K562 (cell line): ENCODE results near the gene RYR1. TPM values are rescaled to one million over a fixed set of nuclear protein-coding genes. Genes with fewer than 3 reads are reported as not detected.

Source experiments
- CBX8 ChIP-seq: fragments of 200-600 bp; sonication (generic); IDR thresholded peaks from 2 replicates; pipeline ENCODE4 v1.6.1; 2012; ENCODE audit warnings: borderline replicate concordance, mixed run types, low read depth, mild to moderate bottlenecking, moderate library complexity, mixed read lengths, low read length, control low read depth, inconsistent platforms; ENCODE audit not compliant: poor library complexity, severe bottlenecking; ENCODE audit errors: extremely low read depth
- CHD1 ChIP-seq: fragments of 200-600 bp; sonication (generic); IDR thresholded peaks from one replicate; pipeline ENCODE4 v1.6.1; 2012; ENCODE audit warnings: mild to moderate bottlenecking, moderate library complexity, low read length, inconsistent platforms
- EHMT2 ChIP-seq: fragments of 450-650 bp; IDR thresholded peaks from 2 replicates; pipeline ENCODE4 v1.6.1; 2018; ENCODE audit warnings: antibody characterized with exemption
- FIP1L1 ChIP-seq: fragments of 200-400 bp; formaldehyde crosslinking; IDR thresholded peaks from 2 replicates; pipeline ENCODE4 v1.6.1; 2018; ENCODE audit warnings: mild to moderate bottlenecking, low read depth, low read length; ENCODE audit not compliant: poor library complexity, severe bottlenecking
- NCOA4 ChIP-seq: fragments of 450-650 bp; IDR thresholded peaks from 2 replicates; pipeline ENCODE4 v1.6.1; 2018; ENCODE audit warnings: mild to moderate bottlenecking; ENCODE audit not compliant: partially characterized antibody
- NELFE ChIP-seq: IDR thresholded peaks from 2 replicates; pipeline ENCODE4 v1.6.1; 2011; ENCODE audit warnings: mild to moderate bottlenecking; ENCODE audit not compliant: insufficient read depth, insufficient read length
- NONO ChIP-seq, 2 experiments: fragments of 200-400 bp in 1 of 2; fragments of 450-650 bp in 1 of 2; formaldehyde crosslinking in 1 of 2; IDR thresholded peaks; 2 replicates each; pipeline ENCODE4 v1.6.1; 2017; ENCODE audit warnings: low read depth in 2 of 2, mild to moderate bottlenecking in 2 of 2, moderate library complexity in 2 of 2, low read length in 1 of 2
- PHF21A ChIP-seq: fragments of 450-650 bp; IDR thresholded peaks from 2 replicates; pipeline ENCODE4 v1.6.1; 2017; ENCODE audit warnings: low read depth, borderline replicate concordance
- PTBP1 ChIP-seq: fragments of 200-400 bp; formaldehyde crosslinking; IDR thresholded peaks from 2 replicates; pipeline ENCODE4 v1.6.1; 2017; ENCODE audit warnings: low read depth, low read length
- RAD21 ChIP-seq, 2 experiments: fragments of 250-450 bp in 1 of 2; fragments of 450-650 bp in 1 of 2; sonication (Bioruptor Pico) in 1 of 2; formaldehyde crosslinking in 1 of 2; IDR thresholded peaks in 1 of 2; conservative IDR thresholded peaks in 1 of 2; 2 replicates each; pipeline versions ENCODE4 v1.4.0 to v1.8.0; 2020 to 2022; ENCODE audit warnings: mild to moderate bottlenecking in 2 of 2, moderate library complexity in 1 of 2
- RUNX1 ChIP-seq: sonication (generic); IDR thresholded peaks from 2 replicates; pipeline ENCODE4 v1.6.1; 2016; ENCODE audit warnings: antibody characterized with exemption, low read depth
- SMAD3 ChIP-seq: fragments of 450-650 bp; formaldehyde crosslinking; conservative IDR thresholded peaks from 2 replicates; pipeline ENCODE4 v1.4.0; 2020; ENCODE audit warnings: mild to moderate bottlenecking
- STAT5A ChIP-seq: IDR thresholded peaks from 2 replicates; pipeline ENCODE4 v1.6.1; 2012; ENCODE audit warnings: low read length, inconsistent platforms, borderline replicate concordance
- TRIM24 ChIP-seq, 2 experiments: fragments of 450-650 bp; IDR thresholded peaks; 2 replicates each; pipeline ENCODE4 v1.6.1; 2016
- YBX1 ChIP-seq: fragments of 450-650 bp; IDR thresholded peaks from 2 replicates; pipeline ENCODE4 v1.7.1; 2016; ENCODE audit warnings: mild to moderate bottlenecking
- ZBTB8A ChIP-seq: fragments of 450-650 bp; IDR thresholded peaks from 2 replicates; pipeline ENCODE4 v1.6.1; 2018; ENCODE audit warnings: mild to moderate bottlenecking, moderate library complexity; ENCODE audit not compliant: partially characterized antibody
- ZNF717 ChIP-seq: fragments of 250-450 bp; sonication (Bioruptor Pico); IDR thresholded peaks from 2 replicates; pipeline ENCODE4 v1.5.0; 2021
- polyA plus RNA-seq, 8 experiments: library from polyadenylated mRNA; depleted of rRNA in 4 of 8; stranded (reverse) in 5 of 8; unstranded in 3 of 8; fragments of >200 nt; fragmentation: Nextera tagmentation in 2 of 8; fragmentation: Illumina TruSeq in 1 of 8; extraction: Ambion mirVana in 2 of 8; extraction: Trizol in 1 of 8; gene quantifications; 2 replicates each; pipeline versions ENCODE4 v1.2.1 to v1.2.3, GENCODE V29; 2011 to 2014; ENCODE audit warnings: inconsistent platforms in 1 of 8, missing spikeins in 1 of 8
- total RNA-seq, 7 experiments: library from RNA; depleted of rRNA in 6 of 7; stranded (reverse); fragments of >200 nt in 6 of 7; fragmentation: Illumina TruSeq in 2 of 7; extraction: Trizol in 2 of 7; gene quantifications; 2 replicates each; pipeline versions ENCODE4 v1.2.1 to v1.2.3, GENCODE V29; 2011 to 2021; ENCODE audit warnings: low replicate concordance in 1 of 7
- TF ChIP-seq, protein P1 (sequence below): fragments of 250-450 bp; sonication (Bioruptor Pico); IDR thresholded peaks from 2 replicates; pipeline ENCODE4 v1.8.0; 2021; ENCODE audit warnings: mild to moderate bottlenecking, moderate library complexity
- TF ChIP-seq, protein P2 (sequence below): fragments of 450-650 bp; formaldehyde crosslinking; IDR thresholded peaks from 2 replicates; pipeline ENCODE4 v1.4.0; 2020; ENCODE audit warnings: mild to moderate bottlenecking, mixed read lengths
- TF ChIP-seq, protein P3 (sequence below): sonication (generic); formaldehyde crosslinking; IDR thresholded peaks from 2 replicates; pipeline ENCODE4 v1.8.1; 2023; ENCODE audit warnings: mild to moderate bottlenecking, missing genetic modification reagents
- TF ChIP-seq, protein P4 (sequence below): sonication (generic); IDR thresholded peaks from 2 replicates; pipeline ENCODE4 v1.6.1; 2016

RYR1 gene
- total and polyA plus RNA-seq, 9 of the 15 experiments (the other 6 are each of a cell fraction or from before 2014, with no cell fraction given), result 0.11 to 7.4 (median 3.7) TPM

DNA sequence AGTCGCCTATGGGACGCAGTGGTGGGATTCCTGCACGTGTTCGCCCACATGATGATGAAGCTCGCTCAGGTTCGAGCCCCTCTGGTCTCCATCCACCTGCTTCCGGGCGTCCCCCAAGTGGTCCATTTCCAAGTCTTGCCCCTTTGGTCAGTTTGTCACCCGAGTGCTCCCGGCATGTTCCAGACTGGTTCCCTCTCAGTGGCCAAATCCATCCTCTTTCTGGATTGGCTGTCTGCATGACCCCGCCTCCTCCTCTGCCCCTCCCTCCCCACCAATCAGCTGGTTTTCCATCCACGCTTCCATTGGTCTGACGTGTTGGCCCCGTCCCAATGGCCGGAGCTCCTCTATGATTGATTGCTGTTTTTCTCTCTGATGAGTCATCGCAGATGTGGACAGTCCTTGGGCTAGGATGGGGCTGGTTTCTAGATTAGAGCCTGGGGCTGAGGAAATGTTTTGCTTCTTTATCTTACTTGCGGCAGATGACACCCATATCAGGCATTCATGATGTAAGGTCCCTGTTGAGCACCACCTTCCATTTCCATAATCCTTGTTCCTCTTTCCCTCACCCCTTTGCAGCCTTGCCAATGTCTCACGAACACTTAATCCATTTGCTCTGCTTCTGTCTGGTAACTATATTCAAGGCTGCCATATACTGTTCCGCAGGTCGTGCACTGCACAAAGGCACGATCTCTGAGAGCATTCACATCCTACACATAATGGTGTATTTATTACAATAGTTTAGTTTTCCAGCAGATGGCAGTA is 110.5 kb downstream of the RYR1 start (continued):
- peak; percentile 39; the same call in 1 of the 2 replicates for TF ChIP-seq PHF21A
- TF ChIP-seq RAD21 (CRISPR knock-in tag; conservative IDR thresholded peaks at IDR 0.05 in 1 of 2, IDR thresholded peaks at IDR 0.05 in 1 of 2), result peak; percentile 85 to 88
- TF ChIP-seq, protein P1, sequence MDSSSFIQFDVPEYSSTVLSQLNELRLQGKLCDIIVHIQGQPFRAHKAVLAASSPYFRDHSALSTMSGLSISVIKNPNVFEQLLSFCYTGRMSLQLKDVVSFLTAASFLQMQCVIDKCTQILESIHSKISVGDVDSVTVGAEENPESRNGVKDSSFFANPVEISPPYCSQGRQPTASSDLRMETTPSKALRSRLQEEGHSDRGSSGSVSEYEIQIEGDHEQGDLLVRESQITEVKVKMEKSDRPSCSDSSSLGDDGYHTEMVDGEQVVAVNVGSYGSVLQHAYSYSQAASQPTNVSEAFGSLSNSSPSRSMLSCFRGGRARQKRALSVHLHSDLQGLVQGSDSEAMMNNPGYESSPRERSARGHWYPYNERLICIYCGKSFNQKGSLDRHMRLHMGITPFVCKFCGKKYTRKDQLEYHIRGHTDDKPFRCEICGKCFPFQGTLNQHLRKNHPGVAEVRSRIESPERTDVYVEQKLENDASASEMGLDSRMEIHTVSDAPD (CRISPR knock-in tag), result no peak
- TF ChIP-seq NELFE, result no peak
- no peak for TF ChIP-seq NONO (IDR thresholded peaks at IDR 0.05; ENCODE audit: low read depth in 2 of 2, low read length in 1 of 2)
- TF ChIP-seq PTBP1, result 0 out of 2 replicates have a peak, but pooled peaks have one; percentile 18
- TF ChIP-seq YBX1, result no peak
- TF ChIP-seq ZNF717 (CRISPR knock-in tag), result no peak
- peak; percentile 97 for TF ChIP-seq TRIM24 (IDR thresholded peaks at IDR 0.05)
- no peak for TF ChIP-seq CHD1
- TF ChIP-seq EHMT2, result peak; percentile 82
- no peak for TF ChIP-seq FIP1L1
- peak; percentile 89 for TF ChIP-seq STAT5A
- 0 out of 2 replicates have a peak, but pooled peaks have one; percentile 49 for TF ChIP-seq SMAD3
- no peak; the same call in 1 of the 2 replicates for TF ChIP-seq RUNX1
- TF ChIP-seq CBX8, result no peak
- TF ChIP-seq NCOA4, result no peak
- TF ChIP-seq ZBTB8A, result no peak
- TF ChIP-seq, protein P2, sequence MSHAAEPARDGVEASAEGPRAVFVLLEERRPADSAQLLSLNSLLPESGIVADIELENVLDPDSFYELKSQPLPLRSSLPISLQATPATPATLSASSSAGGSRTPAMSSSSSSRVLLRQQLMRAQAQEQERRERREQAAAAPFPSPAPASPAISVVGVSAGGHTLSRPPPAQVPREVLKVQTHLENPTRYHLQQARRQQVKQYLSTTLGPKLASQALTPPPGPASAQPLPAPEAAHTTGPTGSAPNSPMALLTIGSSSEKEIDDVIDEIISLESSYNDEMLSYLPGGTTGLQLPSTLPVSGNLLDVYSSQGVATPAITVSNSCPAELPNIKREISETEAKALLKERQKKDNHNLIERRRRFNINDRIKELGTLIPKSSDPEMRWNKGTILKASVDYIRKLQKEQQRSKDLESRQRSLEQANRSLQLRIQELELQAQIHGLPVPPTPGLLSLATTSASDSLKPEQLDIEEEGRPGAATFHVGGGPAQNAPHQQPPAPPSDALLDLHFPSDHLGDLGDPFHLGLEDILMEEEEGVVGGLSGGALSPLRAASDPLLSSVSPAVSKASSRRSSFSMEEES, result no peak
- TF ChIP-seq, protein P3, sequence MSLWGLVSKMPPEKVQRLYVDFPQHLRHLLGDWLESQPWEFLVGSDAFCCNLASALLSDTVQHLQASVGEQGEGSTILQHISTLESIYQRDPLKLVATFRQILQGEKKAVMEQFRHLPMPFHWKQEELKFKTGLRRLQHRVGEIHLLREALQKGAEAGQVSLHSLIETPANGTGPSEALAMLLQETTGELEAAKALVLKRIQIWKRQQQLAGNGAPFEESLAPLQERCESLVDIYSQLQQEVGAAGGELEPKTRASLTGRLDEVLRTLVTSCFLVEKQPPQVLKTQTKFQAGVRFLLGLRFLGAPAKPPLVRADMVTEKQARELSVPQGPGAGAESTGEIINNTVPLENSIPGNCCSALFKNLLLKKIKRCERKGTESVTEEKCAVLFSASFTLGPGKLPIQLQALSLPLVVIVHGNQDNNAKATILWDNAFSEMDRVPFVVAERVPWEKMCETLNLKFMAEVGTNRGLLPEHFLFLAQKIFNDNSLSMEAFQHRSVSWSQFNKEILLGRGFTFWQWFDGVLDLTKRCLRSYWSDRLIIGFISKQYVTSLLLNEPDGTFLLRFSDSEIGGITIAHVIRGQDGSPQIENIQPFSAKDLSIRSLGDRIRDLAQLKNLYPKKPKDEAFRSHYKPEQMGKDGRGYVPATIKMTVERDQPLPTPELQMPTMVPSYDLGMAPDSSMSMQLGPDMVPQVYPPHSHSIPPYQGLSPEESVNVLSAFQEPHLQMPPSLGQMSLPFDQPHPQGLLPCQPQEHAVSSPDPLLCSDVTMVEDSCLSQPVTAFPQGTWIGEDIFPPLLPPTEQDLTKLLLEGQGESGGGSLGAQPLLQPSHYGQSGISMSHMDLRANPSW, result 0 out of 2 replicates have a peak, but pooled peaks have one; percentile 35
- TF ChIP-seq, protein P4, sequence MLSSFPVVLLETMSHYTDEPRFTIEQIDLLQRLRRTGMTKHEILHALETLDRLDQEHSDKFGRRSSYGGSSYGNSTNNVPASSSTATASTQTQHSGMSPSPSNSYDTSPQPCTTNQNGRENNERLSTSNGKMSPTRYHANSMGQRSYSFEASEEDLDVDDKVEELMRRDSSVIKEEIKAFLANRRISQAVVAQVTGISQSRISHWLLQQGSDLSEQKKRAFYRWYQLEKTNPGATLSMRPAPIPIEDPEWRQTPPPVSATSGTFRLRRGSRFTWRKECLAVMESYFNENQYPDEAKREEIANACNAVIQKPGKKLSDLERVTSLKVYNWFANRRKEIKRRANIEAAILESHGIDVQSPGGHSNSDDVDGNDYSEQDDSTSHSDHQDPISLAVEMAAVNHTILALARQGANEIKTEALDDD, result 0 out of 2 replicates have a peak, but pooled peaks have one; percentile 34
